MM.1S (cell line): ENCODE data around the gene MFNG.

Source experiments
- DNase-seq: peaks from one replicate; pipeline ENCODE4 v3.0.0-alpha.2; 2015
- H2AFZ ChIP-seq: fragments of 300-600 bp; sonication (generic); 2 replicates; pipeline ENCODE4 v1.6.0; 2016; ENCODE audit warnings: antibody characterized with exemption, low read length
- H3F3A ChIP-seq: fragments of 300-600 bp; sonication (generic); 2 replicates; pipeline ENCODE4 v1.6.1; 2016; ENCODE audit warnings: mild to moderate bottlenecking, antibody characterized with exemption, low read length, moderate library complexity, mixed read lengths; ENCODE audit not compliant: insufficient read depth
- H3K27ac ChIP-seq: fragments of 300-600 bp; sonication (generic); 2 replicates; pipeline ENCODE4 v1.5.1; 2016; ENCODE audit warnings: mild to moderate bottlenecking, low read length
- H3K27me3 ChIP-seq: fragments of 300-600 bp; sonication (generic); replicated peaks from 2 replicates; pipeline ENCODE4 v1.6.0; 2016; ENCODE audit warnings: low read length; ENCODE audit not compliant: insufficient read depth
- H3K36me3 ChIP-seq: fragments of 300-600 bp; sonication (generic); replicated peaks from 2 replicates; pipeline ENCODE4 v1.6.1; 2016; ENCODE audit warnings: mild to moderate bottlenecking, low read length, mixed read lengths; ENCODE audit not compliant: insufficient read depth
- H3K4me1 ChIP-seq: fragments of 300-600 bp; sonication (generic); 2 replicates; pipeline ENCODE4 v1.6.1; 2016; ENCODE audit warnings: low read length, mixed read lengths
- H3K4me2 ChIP-seq: fragments of 300-600 bp; sonication (generic); 2 replicates; pipeline ENCODE4 v1.6.0; 2016; ENCODE audit warnings: low read depth, low read length
- H3K4me3 ChIP-seq: fragments of 300-600 bp; sonication (generic); 2 replicates; pipeline ENCODE4 v1.5.1; 2016; ENCODE audit warnings: low read length, mixed read lengths
- H3K79me2 ChIP-seq: fragments of 300-600 bp; sonication (generic); 2 replicates; pipeline ENCODE4 v1.6.1; 2016; ENCODE audit warnings: mixed run types, low read length, mixed read lengths
- H3K9ac ChIP-seq: fragments of 300-600 bp; sonication (generic); 2 replicates; pipeline ENCODE4 v1.6.1; 2016; ENCODE audit warnings: low read length, mixed read lengths
- H3K9me2 ChIP-seq: fragments of 300-600 bp; sonication (generic); replicated peaks from 2 replicates; pipeline ENCODE4 v1.6.1; 2016; ENCODE audit warnings: mild to moderate bottlenecking, low read length, mixed read lengths; ENCODE audit not compliant: insufficient read depth
- H3K9me3 ChIP-seq: fragments of 300-600 bp; sonication (generic); replicated peaks from 2 replicates; pipeline ENCODE4 v1.6.1; 2016; ENCODE audit warnings: mild to moderate bottlenecking, low read length, mixed read lengths; ENCODE audit not compliant: insufficient read depth
- H4K20me1 ChIP-seq: fragments of 300-600 bp; sonication (generic); 2 replicates; pipeline ENCODE4 v1.6.1; 2016; ENCODE audit warnings: mild to moderate bottlenecking, low read length, moderate library complexity, mixed read lengths; ENCODE audit not compliant: insufficient read depth
- CTCF ChIP-seq: fragments of 300-600 bp; sonication (generic); IDR thresholded peaks from 2 replicates; pipeline ENCODE4 v1.5.1; 2016; ENCODE audit warnings: antibody characterized with exemption, low read length, mixed read lengths
- EZH2 ChIP-seq: fragments of 300-600 bp; sonication (generic); optimal IDR thresholded peaks from 2 replicates; pipeline ENCODE3; 2017; ENCODE audit warnings: low read depth, mild to moderate bottlenecking, antibody characterized with exemption, low read length, mixed read lengths
- EZH2phosphoT487 ChIP-seq: fragments of 300-600 bp; sonication (generic); IDR thresholded peaks from 2 replicates; pipeline ENCODE4 v1.6.1; 2018; ENCODE audit warnings: antibody characterized with exemption, low read length

MFNG gene

GRCh38 chr22:37489983-37490382 is 3.8 kb upstream of the MFNG start:
- TF ChIP-seq EZH2phosphoT487 (no peak), CTCF (no peak), EZH2 (no peak)

GRCh38 chr22:37488337-37489135 is 2.4 kb upstream of the MFNG start:
- H3K4me1 ChIP-seq, result peaks cover 10% of the 10 kb centered on the region; the same call in 1 of the 2 replicates
- H3K9me2 ChIP-seq, result no peaks in the 10 kb centered on the region
- H3K4me3 ChIP-seq, result no peak overlapping the region
- H2AFZ ChIP-seq, result no peak overlapping the region
- H3K36me3 ChIP-seq, result no peaks in the 10 kb centered on the region
- H3K27ac ChIP-seq, result no peak overlapping the region
- peaks cover 2% of the 10 kb centered on the region; the same call in 1 of the 2 replicates for H3K27me3 ChIP-seq
- H4K20me1 ChIP-seq, result no peaks in the 10 kb centered on the region
- no peak for TF ChIP-seq EZH2phosphoT487
- TF ChIP-seq EZH2, result no peak
- TF ChIP-seq CTCF, result no peak
- DNase-seq, result no peak
- H3K4me2 ChIP-seq, result no peak overlapping the region
- H3K9ac ChIP-seq, result no peak overlapping the region
- no peaks in the 10 kb centered on the region for H3K9me3 ChIP-seq
- H3K79me2 ChIP-seq, result peaks cover 27% of the 10 kb centered on the region
- no peaks in the 10 kb centered on the region; the same call in 1 of the 2 replicates for H3F3A ChIP-seq

More at GRCh38 chr22:37489983-37490382, 3.8 kb upstream of the MFNG start:
- Histone ChIP-seq H3K27me3 (peaks cover 13% of the 10 kb centered on the region), H3K4me2 (no peak overlapping the region), H4K20me1 (no peaks in the 10 kb centered on the region), H3K36me3 (no peaks in the 10 kb centered on the region), H3K4me3 (no peak overlapping the region), H3K9me3 (no peaks in the 10 kb centered on the region), H3K27ac (no peak overlapping the region), H3K4me1 (peaks cover 10% of the 10 kb centered on the region; the same call in 1 of the 2 replicates), H3K9ac (no peak overlapping the region), H3K9me2 (no peaks in the 10 kb centered on the region), H2AFZ (no peak overlapping the region), H3F3A (no peaks in the 10 kb centered on the region; the same call in 1 of the 2 replicates), H3K79me2 (peaks cover 12% of the 10 kb centered on the region)
- DNase-seq, result no peak

- no peak overlapping the region for H3K27ac ChIP-seq
- no peak overlapping the region for H3K4me2 ChIP-seq
Measured at GRCh38 chr22:37487571-37487970, 1.4 kb upstream of the MFNG start.

More at GRCh38 chr22:37487571-37487970, 1.4 kb upstream of the MFNG start:
- H3K79me2 ChIP-seq, result peaks cover 36% of the 10 kb centered on the region
- H3K9me2 ChIP-seq, result no peaks in the 10 kb centered on the region
- H3K9ac ChIP-seq, result no peak overlapping the region
- no peaks in the 10 kb centered on the region for H3K36me3 ChIP-seq
- TF ChIP-seq EZH2, result no peak
- TF ChIP-seq CTCF, result no peak
- TF ChIP-seq EZH2phosphoT487, result no peak
- no peak for DNase-seq
- H3K27me3 ChIP-seq, result no peaks in the 10 kb centered on the region; the same call in 1 of the 2 replicates
- H3K9me3 ChIP-seq, result no peaks in the 10 kb centered on the region
- no peaks in the 10 kb centered on the region for H4K20me1 ChIP-seq
- H3K4me3 ChIP-seq, result no peak overlapping the region
- H2AFZ ChIP-seq, result no peak overlapping the region
- H3F3A ChIP-seq, result no peaks in the 10 kb centered on the region; the same call in 1 of the 2 replicates
- peaks cover 13% of the 10 kb centered on the region; the same call in 1 of the 2 replicates for H3K4me1 ChIP-seq
